Measurements from ENCODE around the gene EHD4. TPM values are rescaled to one million over a fixed set of nuclear protein-coding genes. Genes with fewer than 3 reads are reported as not detected.

EHD4 gene
- total and polyA plus RNA-seq, 9 donors: 23.1 to 38.8 (median 30.2) TPM

DNA sequence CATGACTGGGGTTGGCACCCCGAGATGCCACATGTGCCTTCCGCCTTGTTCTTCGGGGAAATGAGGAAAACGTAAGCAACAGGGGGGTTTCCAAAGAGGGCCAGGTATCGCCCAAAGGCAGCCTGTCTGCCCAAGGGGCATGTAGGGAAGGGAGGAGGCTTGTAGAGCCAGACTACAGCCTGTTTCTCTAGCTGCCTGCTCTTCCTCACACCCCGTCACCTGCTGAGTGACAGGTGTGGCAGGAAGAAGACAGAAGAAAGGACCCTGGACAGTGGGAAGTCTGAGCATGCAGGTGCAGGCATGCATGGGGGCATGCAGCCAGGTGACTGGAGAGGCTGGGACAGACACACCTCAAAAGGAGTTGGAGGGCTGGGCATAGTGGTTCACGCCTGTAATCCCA, 38.7 kb upstream of the EHD4 start:
- WGBS (ENCODE audit: insufficient coverage): 90% methylated on average over 6 of the region's 7 CpGs
- Histone ChIP-seq H3K4me1 (ENCODE audit: control insufficient read depth, insufficient read depth, low read length) (no peaks in the 10 kb centered on the region), H3K9me3 (replicated peaks; ENCODE audit: control insufficient read depth, low read depth, low read length) (no peaks in the 10 kb centered on the region), H3K27ac (ENCODE audit: low read length) (no peak overlapping the region), H3K4me3 (ENCODE audit: low read length) (no peak overlapping the region), H3K36me3 (ENCODE audit: control insufficient read depth, insufficient read depth, low read length) (no peaks in the 10 kb centered on the region), H3K27me3 (ENCODE audit: control insufficient read depth, insufficient read depth, low read length) (peaks cover 14% of the 10 kb centered on the region)
- DNase-seq: no peak

DNA sequence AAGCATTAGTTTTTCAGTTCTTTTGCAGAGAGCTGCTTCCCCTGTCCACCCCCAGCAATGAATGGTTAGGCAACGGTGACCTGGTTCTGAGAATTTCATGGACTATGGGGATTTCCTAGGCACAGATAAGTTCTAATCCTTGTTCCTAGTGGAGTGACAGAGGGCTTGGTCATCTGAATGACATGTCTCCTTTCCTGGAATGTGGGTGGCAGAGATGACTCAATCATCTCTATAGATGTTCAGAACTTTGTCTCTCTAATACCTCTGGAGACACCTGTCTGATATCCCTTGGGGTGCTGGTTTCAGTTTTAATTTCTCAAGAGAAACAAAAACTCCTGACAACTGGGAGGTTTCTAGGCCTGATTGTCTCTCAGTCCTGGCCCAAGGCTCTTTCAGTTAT, 38.1 kb upstream of the EHD4 start:
- Histone ChIP-seq H3K4me3 (ENCODE audit: low read length) (no peak overlapping the region), H3K36me3 (ENCODE audit: control insufficient read depth, insufficient read depth, low read length) (no peaks in the 10 kb centered on the region), H3K27me3 (ENCODE audit: control insufficient read depth, insufficient read depth, low read length) (peaks cover 12% of the 10 kb centered on the region), H3K27ac (ENCODE audit: low read length) (no peak overlapping the region), H3K4me1 (ENCODE audit: control insufficient read depth, insufficient read depth, low read length) (no peaks in the 10 kb centered on the region), H3K9me3 (replicated peaks; ENCODE audit: control insufficient read depth, low read depth, low read length) (no peaks in the 10 kb centered on the region)
- no CpG with 5 or more reads among the region's 1 CpG for WGBS (ENCODE audit: insufficient coverage)
- no peak for DNase-seq

DNA sequence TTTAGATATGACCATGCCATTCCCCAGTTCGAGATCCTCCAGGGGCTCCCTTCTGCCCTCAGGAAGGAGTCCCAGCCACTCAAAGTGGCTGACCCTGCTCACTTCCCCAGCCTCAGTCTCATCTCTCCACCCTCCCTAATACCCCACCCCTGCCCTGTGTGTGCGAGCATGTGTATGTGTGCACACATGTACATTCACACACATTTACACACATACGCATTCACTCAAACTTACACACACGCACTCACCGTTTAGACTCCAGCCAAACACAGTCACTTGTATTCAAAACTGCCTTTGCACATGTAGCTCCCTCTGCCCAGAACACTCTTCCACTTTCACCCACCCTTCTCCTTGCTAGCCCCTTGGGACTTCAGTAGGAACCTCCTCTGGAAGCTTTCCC, 37.1 kb upstream of the EHD4 start:
- Histone ChIP-seq H3K4me3 (ENCODE audit: low read length) (no peak overlapping the region), H3K4me1 (ENCODE audit: control insufficient read depth, insufficient read depth, low read length) (no peaks in the 10 kb centered on the region), H3K36me3 (ENCODE audit: control insufficient read depth, insufficient read depth, low read length) (no peaks in the 10 kb centered on the region), H3K9me3 (replicated peaks; ENCODE audit: control insufficient read depth, low read depth, low read length) (no peaks in the 10 kb centered on the region), H3K27ac (ENCODE audit: low read length) (no peak overlapping the region), H3K27me3 (ENCODE audit: control insufficient read depth, insufficient read depth, low read length) (peaks cover 8% of the 10 kb centered on the region)
- WGBS (ENCODE audit: insufficient coverage): 90% methylated on average over 5 of the region's 5 CpGs
- DNase-seq: no peak

DNA sequence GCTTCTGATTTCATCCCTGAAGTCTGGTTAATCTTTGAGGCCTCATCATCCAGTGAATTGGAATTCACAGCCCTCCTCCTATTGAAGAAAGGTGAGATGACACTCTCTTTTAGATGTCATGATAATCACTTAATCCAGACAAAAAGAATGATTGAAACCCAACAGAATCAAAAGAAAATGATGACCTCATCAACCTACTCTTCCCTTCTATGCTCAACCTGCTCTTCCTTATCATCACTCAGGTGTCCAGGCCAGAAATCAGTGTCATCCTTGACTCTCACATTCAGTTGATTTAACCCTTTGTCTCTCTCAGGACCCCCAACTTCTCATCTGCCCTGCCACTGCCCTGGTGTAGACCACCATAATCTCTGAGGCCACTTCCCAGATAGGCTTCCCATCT, 36.7 kb upstream of the EHD4 start:
- no peak overlapping the region for H3K4me3 ChIP-seq (ENCODE audit: low read length)
- peaks cover 8% of the 10 kb centered on the region for H3K27me3 ChIP-seq (ENCODE audit: control insufficient read depth, insufficient read depth, low read length)
- H3K36me3 ChIP-seq (ENCODE audit: control insufficient read depth, insufficient read depth, low read length): no peaks in the 10 kb centered on the region
- no peaks in the 10 kb centered on the region for H3K4me1 ChIP-seq (ENCODE audit: control insufficient read depth, insufficient read depth, low read length)
- H3K27ac ChIP-seq (ENCODE audit: low read length): no peak overlapping the region
- H3K9me3 ChIP-seq (replicated peaks; ENCODE audit: control insufficient read depth, low read depth, low read length): no peaks in the 10 kb centered on the region
- no peak for DNase-seq

DNA sequence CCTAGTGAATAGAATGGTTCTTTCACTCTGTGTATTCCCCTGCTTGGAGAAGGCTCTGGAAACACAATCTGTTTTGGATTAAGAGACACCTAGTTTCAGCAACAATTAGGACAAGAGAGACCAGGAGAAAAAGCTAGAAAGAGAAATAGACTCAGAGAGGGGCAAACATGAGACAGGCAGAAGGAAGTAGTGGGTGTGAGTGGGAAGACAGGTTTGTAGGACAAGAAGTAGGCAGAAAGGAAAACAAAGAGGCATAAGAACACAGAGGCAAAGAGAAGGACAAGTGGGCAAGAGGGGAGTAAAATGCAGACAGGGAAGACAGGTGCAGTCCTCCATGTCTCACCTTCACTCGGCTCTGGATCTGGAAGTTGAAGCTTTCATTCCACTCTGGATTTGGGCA, 35.0 kb upstream of the EHD4 start:
- H3K4me1 ChIP-seq (ENCODE audit: control insufficient read depth, insufficient read depth, low read length): no peaks in the 10 kb centered on the region
- H3K27ac ChIP-seq (ENCODE audit: low read length): no peak overlapping the region
- no CpG with 5 or more reads among the region's 1 CpG for WGBS (ENCODE audit: insufficient coverage)
- peaks cover 8% of the 10 kb centered on the region for H3K27me3 ChIP-seq (ENCODE audit: control insufficient read depth, insufficient read depth, low read length)
- H3K4me3 ChIP-seq (ENCODE audit: low read length): no peak overlapping the region
- DNase-seq: no peak
- no peaks in the 10 kb centered on the region for H3K36me3 ChIP-seq (ENCODE audit: control insufficient read depth, insufficient read depth, low read length)
- no peaks in the 10 kb centered on the region for H3K9me3 ChIP-seq (replicated peaks; ENCODE audit: control insufficient read depth, low read depth, low read length)

DNA sequence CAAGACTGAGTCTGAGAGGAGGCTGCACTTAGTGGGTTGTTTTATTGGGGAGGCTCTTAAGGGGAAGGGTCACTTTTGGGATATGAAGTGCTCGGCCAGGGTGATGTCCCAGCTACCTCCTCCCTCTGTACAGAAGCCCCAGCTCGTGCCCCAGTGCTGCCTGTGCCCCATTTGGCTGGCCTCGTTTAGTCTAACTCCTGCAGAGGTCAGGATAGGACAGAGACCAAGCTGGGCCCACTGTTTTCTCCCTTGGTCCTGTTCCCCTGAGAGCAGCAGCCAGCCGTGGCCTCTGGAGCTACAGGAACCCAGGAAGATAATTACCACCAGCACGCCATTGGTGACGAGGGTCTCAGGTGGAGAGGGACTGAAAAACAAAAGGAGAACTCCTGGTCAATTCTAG, 30.0 kb upstream of the EHD4 start:
- Histone ChIP-seq H3K36me3 (ENCODE audit: control insufficient read depth, insufficient read depth, low read length) (no peaks in the 10 kb centered on the region), H3K27me3 (ENCODE audit: control insufficient read depth, insufficient read depth, low read length) (peaks cover 7% of the 10 kb centered on the region), H3K27ac (ENCODE audit: low read length) (no peak overlapping the region), H3K9me3 (replicated peaks; ENCODE audit: control insufficient read depth, low read depth, low read length) (no peaks in the 10 kb centered on the region), H3K4me1 (ENCODE audit: control insufficient read depth, insufficient read depth, low read length) (no peaks in the 10 kb centered on the region), H3K4me3 (ENCODE audit: low read length) (no peak overlapping the region)
- DNase-seq: no peak
- 7% methylated on average over 2 of the region's 6 CpGs for WGBS (ENCODE audit: insufficient coverage)

GRCh38 chr15:42001236-42001635, 28.9 kb upstream of the EHD4 start:
- DNase-seq: no peak
- H3K4me1 ChIP-seq (ENCODE audit: control insufficient read depth, insufficient read depth, low read length): no peaks in the 10 kb centered on the region
- H3K27ac ChIP-seq (ENCODE audit: low read length): no peak overlapping the region
- WGBS (ENCODE audit: insufficient coverage): 58% methylated on average over 2 of the region's 4 CpGs
- H3K36me3 ChIP-seq (ENCODE audit: control insufficient read depth, insufficient read depth, low read length): no peaks in the 10 kb centered on the region
- peaks cover 7% of the 10 kb centered on the region for H3K27me3 ChIP-seq (ENCODE audit: control insufficient read depth, insufficient read depth, low read length)
- no peaks in the 10 kb centered on the region for H3K9me3 ChIP-seq (replicated peaks; ENCODE audit: control insufficient read depth, low read depth, low read length)
- no peak overlapping the region for H3K4me3 ChIP-seq (ENCODE audit: low read length)

- 76% methylated on average over 7 of the region's 15 CpGs for WGBS (ENCODE audit: insufficient coverage)
- H3K36me3 ChIP-seq (ENCODE audit: control insufficient read depth, insufficient read depth, low read length): no peaks in the 10 kb centered on the region
- H3K4me3 ChIP-seq (ENCODE audit: low read length): no peak overlapping the region
- DNase-seq: no peak
- peaks cover 10% of the 10 kb centered on the region for H3K4me1 ChIP-seq (ENCODE audit: control insufficient read depth, insufficient read depth, low read length)
- no peak overlapping the region for H3K27ac ChIP-seq (ENCODE audit: low read length)
- H3K9me3 ChIP-seq (replicated peaks; ENCODE audit: control insufficient read depth, low read depth, low read length): no peaks in the 10 kb centered on the region
- peaks cover 7% of the 10 kb centered on the region for H3K27me3 ChIP-seq (ENCODE audit: control insufficient read depth, insufficient read depth, low read length)
Measured at GRCh38 chr15:41999290-42000285, 27.2 kb upstream of the EHD4 start.

DNA sequence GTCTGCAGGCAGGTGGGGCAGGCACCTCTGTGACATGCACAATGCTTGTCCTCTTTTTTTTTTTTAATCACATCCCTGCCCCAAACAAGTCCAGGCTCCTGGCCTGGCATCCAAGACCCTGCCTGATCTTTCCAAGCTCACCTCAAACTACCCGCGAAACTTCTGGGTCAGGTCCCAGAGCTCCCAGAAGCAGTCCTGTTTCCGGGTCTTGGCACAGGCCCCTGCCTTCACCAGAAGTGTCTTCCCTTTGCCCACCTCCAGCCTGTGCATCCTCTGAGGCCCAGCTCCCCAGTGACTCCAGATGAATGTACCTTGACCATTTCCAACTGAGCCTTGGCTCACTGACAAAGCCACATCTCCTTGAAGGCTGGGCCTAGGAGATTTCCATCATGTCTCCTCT, 25.5 kb upstream of the EHD4 start:
- WGBS (ENCODE audit: insufficient coverage): 85% methylated on average over 3 of the region's 3 CpGs
- no peak overlapping the region for H3K27ac ChIP-seq (ENCODE audit: low read length)
- no peak for DNase-seq

DNA sequence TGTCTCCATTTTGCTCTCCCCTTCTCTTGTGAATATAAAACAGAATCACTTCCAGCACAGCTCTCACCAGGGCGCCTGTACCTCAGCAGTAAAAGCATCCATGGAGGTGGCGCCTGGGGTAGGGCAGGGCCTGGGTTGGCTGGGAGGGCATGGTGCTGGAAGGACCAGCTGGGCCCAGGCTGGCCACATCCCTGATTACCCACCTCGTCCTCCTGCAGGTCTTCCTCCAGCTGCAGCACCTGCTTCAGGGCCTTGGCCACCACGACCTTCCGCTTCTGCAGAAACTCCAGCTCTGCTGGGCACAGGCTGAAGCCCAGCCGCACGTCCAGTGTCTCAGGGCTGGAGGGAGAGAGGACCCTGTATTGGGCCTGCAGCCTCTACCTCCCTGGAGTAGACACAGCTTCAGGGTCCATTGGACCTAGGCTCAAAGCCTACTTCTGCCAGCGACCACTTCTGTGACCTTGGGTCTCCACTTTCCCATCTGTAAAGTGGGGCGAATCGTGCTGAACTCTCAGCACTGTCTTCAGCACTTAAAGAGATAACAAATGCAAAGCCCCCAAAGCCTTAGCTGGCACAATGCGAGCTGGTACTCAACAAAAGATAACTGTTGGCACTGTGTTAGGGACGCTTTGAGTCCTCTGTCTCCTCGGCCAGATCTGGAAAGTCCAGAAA, 24.7 kb upstream of the EHD4 start:
- no peak overlapping the region for H3K4me3 ChIP-seq (ENCODE audit: low read length)
- peaks cover 10% of the 10 kb centered on the region for H3K4me1 ChIP-seq (ENCODE audit: control insufficient read depth, insufficient read depth, low read length)
- no peak for DNase-seq
- no peak overlapping the region for H3K27ac ChIP-seq (ENCODE audit: low read length)
- no peaks in the 10 kb centered on the region for H3K36me3 ChIP-seq (ENCODE audit: control insufficient read depth, insufficient read depth, low read length)
- peaks cover 7% of the 10 kb centered on the region for H3K27me3 ChIP-seq (ENCODE audit: control insufficient read depth, insufficient read depth, low read length)
- 86% methylated on average over 10 of the region's 13 CpGs for WGBS (ENCODE audit: insufficient coverage)
- no peaks in the 10 kb centered on the region for H3K9me3 ChIP-seq (replicated peaks; ENCODE audit: control insufficient read depth, low read depth, low read length)

More for the DNA sequence above, 25.5 kb upstream of the EHD4 start:
- peaks cover 7% of the 10 kb centered on the region for H3K27me3 ChIP-seq (ENCODE audit: control insufficient read depth, insufficient read depth, low read length)
- no peak overlapping the region for H3K4me3 ChIP-seq (ENCODE audit: low read length)
- peaks cover 10% of the 10 kb centered on the region for H3K4me1 ChIP-seq (ENCODE audit: control insufficient read depth, insufficient read depth, low read length)
- H3K9me3 ChIP-seq (replicated peaks; ENCODE audit: control insufficient read depth, low read depth, low read length): no peaks in the 10 kb centered on the region
- no peaks in the 10 kb centered on the region for H3K36me3 ChIP-seq (ENCODE audit: control insufficient read depth, insufficient read depth, low read length)
